Liver (tissue), 9 donors: ENCODE results near the gene CFAP90. TPM values are rescaled to one million over a fixed set of nuclear protein-coding genes. Genes with fewer than 3 reads are reported as not detected.

Source experiments
- DNase-seq: peaks from one replicate; pipeline ENCODE4 v3.0.0-alpha.2; 2017; ENCODE audit warnings: low spot score
- H3K27ac ChIP-seq, 2 donors: one replicate each; pipeline ENCODE4 v1.7.0; 2013; ENCODE audit warnings: inconsistent platforms in 2 of 2, low read length in 2 of 2, control low read depth in 1 of 2, low read depth in 1 of 2, mild to moderate bottlenecking in 1 of 2
- H3K27me3 ChIP-seq, 4 donors: one replicate each; pipeline versions ENCODE4 v1.6.1 to v1.7.0; 2013; ENCODE audit warnings: low read length in 3 of 4, inconsistent platforms in 1 of 4, mild to moderate bottlenecking in 1 of 4, moderate library complexity in 1 of 4; ENCODE audit not compliant: control insufficient read depth in 4 of 4, insufficient read depth in 4 of 4
- H3K36me3 ChIP-seq, 4 donors: one replicate each; pipeline versions ENCODE4 v1.6.1 to v1.7.0; 2013; ENCODE audit warnings: low read length in 3 of 4, mild to moderate bottlenecking in 3 of 4, low read depth in 1 of 4, moderate library complexity in 1 of 4; ENCODE audit not compliant: control insufficient read depth in 4 of 4, insufficient read depth in 3 of 4
- H3K4me1 ChIP-seq, 4 donors: one replicate each; pipeline versions ENCODE4 v1.6.1 to v1.7.0; 2013; ENCODE audit warnings: low read length in 3 of 4, mild to moderate bottlenecking in 3 of 4, moderate library complexity in 1 of 4; ENCODE audit not compliant: control insufficient read depth in 4 of 4, insufficient read depth in 4 of 4
- H3K4me3 ChIP-seq, 3 donors: one replicate each; pipeline versions ENCODE4 v1.6.1 to v1.7.0; 2013; ENCODE audit warnings: low read length in 3 of 3, control low read depth in 1 of 3, low read depth in 1 of 3, mild to moderate bottlenecking in 1 of 3
- H3K9ac ChIP-seq, 2 donors: one replicate each; pipeline ENCODE4 v1.7.0; 2013; ENCODE audit warnings: low read length in 2 of 2, mild to moderate bottlenecking in 2 of 2, moderate library complexity in 2 of 2, control low read depth in 1 of 2, low read depth in 1 of 2
- H3K9me3 ChIP-seq, 4 donors: one replicate each; pipeline versions ENCODE4 v1.6.1 to v1.7.0; 2013; ENCODE audit warnings: low read length in 3 of 4; ENCODE audit not compliant: control insufficient read depth in 4 of 4
- EGR1 ChIP-seq, 2 donors: IDR thresholded peaks; 2 replicates each; pipeline ENCODE4 v1.6.1; 2016 to 2018; ENCODE audit warnings: antibody characterized with exemption in 2 of 2, low read depth in 2 of 2
- FOXA1 ChIP-seq: IDR thresholded peaks from 2 replicates; pipeline ENCODE4 v1.6.1; 2016; ENCODE audit warnings: antibody characterized with exemption
- FOXA2 ChIP-seq: IDR thresholded peaks from 2 replicates; pipeline ENCODE4 v1.6.1; 2016; ENCODE audit warnings: antibody characterized with exemption
- GABPA ChIP-seq, 2 donors: IDR thresholded peaks in 1 of 2; conservative IDR thresholded peaks in 1 of 2; 2 replicates each; pipeline ENCODE4 v1.6.1; 2016; ENCODE audit warnings: antibody characterized with exemption in 2 of 2, mild to moderate bottlenecking in 1 of 2, moderate library complexity in 1 of 2
- HNF4A ChIP-seq, 2 donors: conservative IDR thresholded peaks; 2 replicates each; pipeline ENCODE4 v1.6.1; 2016; ENCODE audit warnings: antibody characterized with exemption in 2 of 2, mild to moderate bottlenecking in 2 of 2
- HNF4G ChIP-seq: IDR thresholded peaks from 2 replicates; pipeline ENCODE4 v1.6.1; 2016; ENCODE audit warnings: antibody characterized with exemption
- JUND ChIP-seq, 2 donors: IDR thresholded peaks; 2 replicates each; pipeline ENCODE4 v1.6.1; 2016; ENCODE audit warnings: antibody characterized with exemption in 2 of 2
- NR2F2 ChIP-seq: IDR thresholded peaks from 2 replicates; pipeline ENCODE4 v1.6.1; 2016; ENCODE audit warnings: antibody characterized with exemption
- REST ChIP-seq: IDR thresholded peaks from 2 replicates; pipeline ENCODE4 v1.6.1; 2016; ENCODE audit warnings: antibody characterized with exemption, mild to moderate bottlenecking
- SP1 ChIP-seq: IDR thresholded peaks from 2 replicates; pipeline ENCODE4 v1.6.1; 2018; ENCODE audit warnings: antibody characterized with exemption, mild to moderate bottlenecking
- TAF1 ChIP-seq: conservative IDR thresholded peaks from 2 replicates; pipeline ENCODE4 v1.6.1; 2016; ENCODE audit warnings: antibody characterized with exemption, mild to moderate bottlenecking
- YY1 ChIP-seq: IDR thresholded peaks from 2 replicates; pipeline ENCODE4 v1.6.1; 2016; ENCODE audit warnings: antibody characterized with exemption, mild to moderate bottlenecking
- WGBS: extraction: QIAGEN DNeasy Blood & Tissue Kit; methylation state at CpG from one replicate; pipeline ENCODE4 v1.1.7; 2013; 5-methylcytosine and 5-hydroxymethylcytosine counted together
- polyA plus RNA-seq, 2 donors: library from polyadenylated mRNA; stranded (reverse) in 1 of 2; unstranded in 1 of 2; fragments of 200-250 nt in 1 of 2; fragments of >200 nt in 1 of 2; fragmentation: Nextera tagmentation in 1 of 2; extraction: Ambion mirVana in 1 of 2; gene quantifications; one replicate each; pipeline versions ENCODE4 v1.2.1 to v1.2.3, GENCODE V29; 2013 to 2015
- total RNA-seq, 2 donors: library from RNA; depleted of rRNA; stranded (reverse); fragments of >200 nt; gene quantifications; one replicate each; pipeline ENCODE4 v1.2.3, GENCODE V29; 2014
- TF ChIP-seq, protein P1 (sequence below): fragments of 150-350 bp; IDR thresholded peaks from 2 replicates; pipeline ENCODE4 v1.5.1; 2017; ENCODE audit warnings: improper control_type of control experiment, low read depth, low read length; ENCODE audit not compliant: missing input control
- TF ChIP-seq, protein P2 (sequence below): IDR thresholded peaks from 2 replicates; pipeline ENCODE4 v1.6.1; 2016; ENCODE audit warnings: antibody characterized with exemption
- TF ChIP-seq, protein P3 (sequence below): IDR thresholded peaks from 2 replicates; pipeline ENCODE4 v1.6.1; 2016; ENCODE audit warnings: antibody characterized with exemption
- TF ChIP-seq, protein P4 (sequence below): IDR thresholded peaks from 2 replicates; pipeline ENCODE4 v1.6.1; 2016; ENCODE audit warnings: antibody characterized with exemption
- donor health status: healthy.
- donor health status: healthy.
- donor health status: healthy.
- donor health status: healthy.
- donor health status: healthy.

The CFAP90 gene
- total and polyA plus RNA-seq, 4 donors, result 0.42 to 1.0 (median 0.59) TPM

DNA sequence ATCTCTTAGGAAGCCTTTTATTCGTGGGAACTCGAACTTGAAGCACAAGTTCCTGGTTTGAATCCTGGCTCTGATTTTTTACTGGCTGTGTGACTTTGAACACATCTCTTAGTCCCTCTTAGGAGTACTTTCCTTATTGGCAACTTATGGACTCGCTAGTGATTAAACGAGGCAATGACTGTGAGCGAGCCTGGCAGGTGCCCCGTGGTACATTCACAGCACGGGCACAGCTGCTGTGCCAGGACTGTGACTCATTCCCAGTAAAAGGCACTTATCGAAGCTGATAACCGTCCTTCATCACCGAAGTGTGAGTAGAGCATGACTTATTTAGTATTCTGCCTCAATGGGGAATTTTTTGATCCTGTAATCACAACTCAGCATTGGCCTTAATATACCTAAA, 22.7 kb downstream of the CFAP90 start:
- Histone ChIP-seq H3K27ac (no peak overlapping the region), H3K4me1 (no peaks in the 10 kb centered on the region), H3K9ac (no peak overlapping the region), H3K4me3 (no peak overlapping the region), H3K36me3 (no peaks in the 10 kb centered on the region), H3K9me3 (no peaks in the 10 kb centered on the region), H3K27me3 (peaks cover 0 to under 1% (median 0%) of the 10 kb centered on the region in 4 donors)
- WGBS, result 77% methylated on average over 10 of the region's 10 CpGs
- TF ChIP-seq FOXA1, result no peak
- TF ChIP-seq YY1, result no peak
- no peak for TF ChIP-seq GABPA (IDR thresholded peaks at IDR 0.05 in 1 of 2, conservative IDR thresholded peaks at IDR 0.05 in 1 of 2)
- TF ChIP-seq HNF4A (conservative IDR thresholded peaks at IDR 0.05), result no peak
- no peak for TF ChIP-seq EGR1 (IDR thresholded peaks at IDR 0.05; ENCODE audit: low read depth in 2 of 2)
- TF ChIP-seq, protein P1, sequence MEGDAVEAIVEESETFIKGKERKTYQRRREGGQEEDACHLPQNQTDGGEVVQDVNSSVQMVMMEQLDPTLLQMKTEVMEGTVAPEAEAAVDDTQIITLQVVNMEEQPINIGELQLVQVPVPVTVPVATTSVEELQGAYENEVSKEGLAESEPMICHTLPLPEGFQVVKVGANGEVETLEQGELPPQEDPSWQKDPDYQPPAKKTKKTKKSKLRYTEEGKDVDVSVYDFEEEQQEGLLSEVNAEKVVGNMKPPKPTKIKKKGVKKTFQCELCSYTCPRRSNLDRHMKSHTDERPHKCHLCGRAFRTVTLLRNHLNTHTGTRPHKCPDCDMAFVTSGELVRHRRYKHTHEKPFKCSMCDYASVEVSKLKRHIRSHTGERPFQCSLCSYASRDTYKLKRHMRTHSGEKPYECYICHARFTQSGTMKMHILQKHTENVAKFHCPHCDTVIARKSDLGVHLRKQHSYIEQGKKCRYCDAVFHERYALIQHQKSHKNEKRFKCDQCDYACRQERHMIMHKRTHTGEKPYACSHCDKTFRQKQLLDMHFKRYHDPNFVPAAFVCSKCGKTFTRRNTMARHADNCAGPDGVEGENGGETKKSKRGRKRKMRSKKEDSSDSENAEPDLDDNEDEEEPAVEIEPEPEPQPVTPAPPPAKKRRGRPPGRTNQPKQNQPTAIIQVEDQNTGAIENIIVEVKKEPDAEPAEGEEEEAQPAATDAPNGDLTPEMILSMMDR, result no peak
- no peak for TF ChIP-seq SP1
- TF ChIP-seq, protein P2, sequence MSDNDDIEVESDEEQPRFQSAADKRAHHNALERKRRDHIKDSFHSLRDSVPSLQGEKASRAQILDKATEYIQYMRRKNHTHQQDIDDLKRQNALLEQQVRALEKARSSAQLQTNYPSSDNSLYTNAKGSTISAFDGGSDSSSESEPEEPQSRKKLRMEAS, result no peak
- TF ChIP-seq, protein P3, sequence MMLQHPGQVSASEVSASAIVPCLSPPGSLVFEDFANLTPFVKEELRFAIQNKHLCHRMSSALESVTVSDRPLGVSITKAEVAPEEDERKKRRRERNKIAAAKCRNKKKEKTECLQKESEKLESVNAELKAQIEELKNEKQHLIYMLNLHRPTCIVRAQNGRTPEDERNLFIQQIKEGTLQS, result no peak
- TF ChIP-seq NR2F2, result no peak
- TF ChIP-seq, protein P4, sequence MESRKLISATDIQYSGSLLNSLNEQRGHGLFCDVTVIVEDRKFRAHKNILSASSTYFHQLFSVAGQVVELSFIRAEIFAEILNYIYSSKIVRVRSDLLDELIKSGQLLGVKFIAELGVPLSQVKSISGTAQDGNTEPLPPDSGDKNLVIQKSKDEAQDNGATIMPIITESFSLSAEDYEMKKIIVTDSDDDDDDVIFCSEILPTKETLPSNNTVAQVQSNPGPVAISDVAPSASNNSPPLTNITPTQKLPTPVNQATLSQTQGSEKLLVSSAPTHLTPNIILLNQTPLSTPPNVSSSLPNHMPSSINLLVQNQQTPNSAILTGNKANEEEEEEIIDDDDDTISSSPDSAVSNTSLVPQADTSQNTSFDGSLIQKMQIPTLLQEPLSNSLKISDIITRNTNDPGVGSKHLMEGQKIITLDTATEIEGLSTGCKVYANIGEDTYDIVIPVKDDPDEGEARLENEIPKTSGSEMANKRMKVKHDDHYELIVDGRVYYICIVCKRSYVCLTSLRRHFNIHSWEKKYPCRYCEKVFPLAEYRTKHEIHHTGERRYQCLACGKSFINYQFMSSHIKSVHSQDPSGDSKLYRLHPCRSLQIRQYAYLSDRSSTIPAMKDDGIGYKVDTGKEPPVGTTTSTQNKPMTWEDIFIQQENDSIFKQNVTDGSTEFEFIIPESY, result no peak
- TF ChIP-seq FOXA2, result no peak
- TF ChIP-seq TAF1, result no peak
- no peak for TF ChIP-seq HNF4G
- TF ChIP-seq JUND (IDR thresholded peaks at IDR 0.05), result no peak
- no peak for TF ChIP-seq REST
- DNase-seq, result no peak

DNA sequence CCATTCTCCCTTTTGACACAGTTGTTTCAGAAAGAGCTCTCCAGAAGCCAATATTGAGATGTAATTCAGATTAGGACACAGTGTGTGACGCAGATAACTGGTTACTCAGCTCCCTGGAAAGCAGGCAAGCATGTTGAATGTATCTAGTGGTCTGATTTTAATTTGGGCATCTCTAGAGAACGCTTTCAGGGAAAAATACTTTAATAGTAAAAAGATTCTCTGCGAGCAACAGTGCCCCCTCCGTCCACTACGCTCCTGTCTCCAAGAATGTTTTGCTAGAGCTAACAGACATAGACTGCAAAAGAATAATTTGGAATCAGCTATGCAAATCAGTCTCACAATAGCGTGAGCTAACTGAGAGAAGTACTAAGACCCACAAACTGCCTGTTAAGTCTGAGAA, 23.3 kb downstream of the CFAP90 start:
- Histone ChIP-seq H3K36me3 (no peaks in the 10 kb centered on the region), H3K9ac (no peak overlapping the region), H3K4me3 (no peak overlapping the region), H3K27ac (no peak overlapping the region), H3K4me1 (no peaks in the 10 kb centered on the region), H3K9me3 (no peaks in the 10 kb centered on the region), H3K27me3 (peaks cover 0 to 2% (median 0%) of the 10 kb centered on the region in 4 donors)
- WGBS, result 83% methylated on average over 6 of the region's 6 CpGs
- DNase-seq, result no peak
- TF ChIP-seq FOXA2 (no peak), SP1 (no peak), HNF4A (conservative IDR thresholded peaks at IDR 0.05) (no peak), GABPA (IDR thresholded peaks at IDR 0.05 in 1 of 2, conservative IDR thresholded peaks at IDR 0.05 in 1 of 2) (no peak)
- TF ChIP-seq, protein P2, result no peak
